KMS-11 (cell line): Measurements from ENCODE around the gene INO80D.

Experiments
- H2AFZ ChIP-seq: fragments of 200-600 bp; sonication (generic); 2 replicates; pipeline ENCODE4 v1.6.1; 2016; ENCODE audit warnings: antibody characterized with exemption, mixed run types, low read depth
- H3K27ac ChIP-seq: fragments of 200-600 bp; sonication (generic); 2 replicates; pipeline ENCODE4 v1.6.1; 2016; ENCODE audit warnings: mild to moderate bottlenecking, mixed run types
- H3K27me3 ChIP-seq: fragments of 200-600 bp; sonication (generic); 2 replicates; pipeline ENCODE4 v1.6.1; 2017; ENCODE audit warnings: mild to moderate bottlenecking, low read depth, mixed run types, moderate library complexity; ENCODE audit not compliant: insufficient read depth
- H3K36me3 ChIP-seq: fragments of 200-600 bp; sonication (generic); 2 replicates; pipeline ENCODE4 v1.6.1; 2017; ENCODE audit warnings: mild to moderate bottlenecking, mixed run types; ENCODE audit not compliant: insufficient read depth
- H3K4me1 ChIP-seq: fragments of 200-600 bp; sonication (generic); 2 replicates; pipeline ENCODE4 v1.6.1; 2016; ENCODE audit warnings: mild to moderate bottlenecking, low read depth, mixed run types; ENCODE audit not compliant: poor library complexity, severe bottlenecking
- H3K4me2 ChIP-seq: fragments of 200-600 bp; sonication (generic); 2 replicates; pipeline ENCODE4 v1.7.0; 2016; ENCODE audit warnings: mild to moderate bottlenecking, mixed run types
- H3K4me3 ChIP-seq: fragments of 200-600 bp; sonication (generic); IDR thresholded peaks from 2 replicates; pipeline ENCODE4 v1.6.1; 2017; ENCODE audit warnings: low read depth, low read length, mixed read lengths; ENCODE audit not compliant: insufficient read depth
- H3K79me2 ChIP-seq: fragments of 200-600 bp; sonication (generic); 2 replicates; pipeline ENCODE4 v1.6.1; 2016; ENCODE audit warnings: low read depth, mixed run types; ENCODE audit not compliant: insufficient read depth
- H3K9ac ChIP-seq: fragments of 200-600 bp; sonication (generic); 2 replicates; pipeline ENCODE4 v1.6.1; 2016; ENCODE audit warnings: mild to moderate bottlenecking, mixed run types
- H4K20me1 ChIP-seq: fragments of 200-600 bp; sonication (generic); 2 replicates; pipeline ENCODE4 v1.6.1; 2016; ENCODE audit warnings: mild to moderate bottlenecking, mixed run types; ENCODE audit not compliant: insufficient read depth
- CTCF ChIP-seq: fragments of 200-600 bp; sonication (generic); conservative IDR thresholded peaks from 2 replicates; pipeline ENCODE4 v1.6.1; 2017; ENCODE audit warnings: low read depth, mild to moderate bottlenecking, antibody characterized with exemption, low read length, moderate library complexity, mixed read lengths

The INO80D gene

GRCh38 chr2:206115026-206115578, 29.1 kb upstream of the INO80D start:
- H3K27me3 ChIP-seq: no peaks in the 10 kb centered on the region
- H2AFZ ChIP-seq: no peak overlapping the region
- H3K4me1 ChIP-seq: no peaks in the 10 kb centered on the region
- H3K27ac ChIP-seq: no peak overlapping the region
- no peak overlapping the region for H3K9ac ChIP-seq
- no peaks in the 10 kb centered on the region for H3K79me2 ChIP-seq
- no peak for TF ChIP-seq CTCF
- H3K4me3 ChIP-seq: no peak overlapping the region
- no peak overlapping the region for H3K4me2 ChIP-seq
- H4K20me1 ChIP-seq: no peaks in the 10 kb centered on the region
- no peaks in the 10 kb centered on the region for H3K36me3 ChIP-seq

GRCh38 chr2:206112846-206113547, 27.0 kb upstream of the INO80D start:
- H3K4me2 ChIP-seq: no peak overlapping the region
- no peak overlapping the region for H3K27ac ChIP-seq
- no peaks in the 10 kb centered on the region for H3K79me2 ChIP-seq
- TF ChIP-seq CTCF: no peak
- no peaks in the 10 kb centered on the region for H3K27me3 ChIP-seq
- no peak overlapping the region for H2AFZ ChIP-seq
- H3K4me3 ChIP-seq: no peak overlapping the region
- no peaks in the 10 kb centered on the region for H4K20me1 ChIP-seq
- no peaks in the 10 kb centered on the region for H3K4me1 ChIP-seq
- H3K9ac ChIP-seq: no peak overlapping the region
- H3K36me3 ChIP-seq: no peaks in the 10 kb centered on the region

GRCh38 chr2:206112108-206112507, 26.1 kb upstream of the INO80D start:
- H3K4me1 ChIP-seq: no peaks in the 10 kb centered on the region
- H3K27ac ChIP-seq: no peak overlapping the region
- no peaks in the 10 kb centered on the region for H3K27me3 ChIP-seq
- H3K79me2 ChIP-seq: no peaks in the 10 kb centered on the region
- no peaks in the 10 kb centered on the region for H3K36me3 ChIP-seq
- TF ChIP-seq CTCF: no peak
- H3K4me3 ChIP-seq: no peak overlapping the region
- H3K4me2 ChIP-seq: no peak overlapping the region
- H3K9ac ChIP-seq: no peak overlapping the region
- H4K20me1 ChIP-seq: no peaks in the 10 kb centered on the region
- no peak overlapping the region for H2AFZ ChIP-seq

GRCh38 chr2:206108713-206109112, 22.7 kb upstream of the INO80D start:
- H3K9ac ChIP-seq: no peak overlapping the region
- no peak overlapping the region for H3K4me2 ChIP-seq
- no peaks in the 10 kb centered on the region for H3K4me1 ChIP-seq
- no peaks in the 10 kb centered on the region for H3K79me2 ChIP-seq
- H3K36me3 ChIP-seq: no peaks in the 10 kb centered on the region
- H4K20me1 ChIP-seq: no peaks in the 10 kb centered on the region
- H3K27ac ChIP-seq: no peak overlapping the region
- no peak overlapping the region for H2AFZ ChIP-seq
- H3K27me3 ChIP-seq: no peaks in the 10 kb centered on the region
- no peak for TF ChIP-seq CTCF
- H3K4me3 ChIP-seq: no peak overlapping the region
